Naive B cell (primary cell): ENCODE results near the gene NUMA1. TPM values are rescaled to one million over a fixed set of nuclear protein-coding genes. Genes with fewer than 3 reads are reported as not detected.

Experiments
- ATAC-seq, 2 donors: fragments of 150-1000 bp; cut with Tn5 transposase; 2 replicates each; pipeline ENCODE4 v1.10.0; 2021; ENCODE audit warnings: low read depth in 2 of 2, mild to moderate bottlenecking in 2 of 2, moderate library complexity in 2 of 2
- DNase-seq: peaks from one replicate; pipeline ENCODE4 v3.0.0; 2022
- H3K27ac Mint-ChIP-seq, 6 donors: one replicate each; pipeline ENCODE4 v1.8.0; 2020 to 2022; ENCODE audit warnings: mild to moderate bottlenecking in 6 of 6, mixed read lengths in 6 of 6, moderate library complexity in 5 of 6, inconsistent platforms in 2 of 6
- H3K27me3 Mint-ChIP-seq, 3 donors: one replicate each; pipeline ENCODE4 v1.8.0; 2021 to 2022; ENCODE audit warnings: mixed read lengths in 3 of 3, mild to moderate bottlenecking in 1 of 3
- H3K36me3 Mint-ChIP-seq, 2 donors: one replicate each; pipeline ENCODE4 v1.8.0; 2020 to 2022; ENCODE audit warnings: mixed read lengths in 2 of 2, inconsistent platforms in 1 of 2, mild to moderate bottlenecking in 1 of 2
- H3K4me1 Mint-ChIP-seq, 3 donors: one replicate each; pipeline ENCODE4 v1.8.0; 2020 to 2022; ENCODE audit warnings: mixed read lengths in 3 of 3, inconsistent platforms in 1 of 3, mild to moderate bottlenecking in 1 of 3, moderate library complexity in 1 of 3
- H3K4me3 Mint-ChIP-seq, 8 donors: one replicate each; pipeline ENCODE4 v1.8.0; 2020 to 2022; ENCODE audit warnings: mild to moderate bottlenecking in 8 of 8, mixed read lengths in 8 of 8, moderate library complexity in 8 of 8, inconsistent platforms in 2 of 8
- H3K9me3 Mint-ChIP-seq, 7 donors: one replicate each; pipeline ENCODE4 v1.8.0; 2020 to 2022; ENCODE audit warnings: mixed read lengths in 7 of 7, mild to moderate bottlenecking in 5 of 7, inconsistent platforms in 2 of 7, moderate library complexity in 1 of 7
- polyA plus RNA-seq, 6 donors: library from polyadenylated mRNA; unstranded; fragments of 300-500 nt; fragmentation: Illumina TruSeq; gene quantifications; one replicate each; pipeline ENCODE4 v1.2.3, GENCODE V29; 2021; ENCODE audit warnings: low read depth in 6 of 6

Gene NUMA1
- polyA plus RNA-seq, 6 donors from 2014 or later, result 5.4 to 102 (median 20.4) TPM

DNA sequence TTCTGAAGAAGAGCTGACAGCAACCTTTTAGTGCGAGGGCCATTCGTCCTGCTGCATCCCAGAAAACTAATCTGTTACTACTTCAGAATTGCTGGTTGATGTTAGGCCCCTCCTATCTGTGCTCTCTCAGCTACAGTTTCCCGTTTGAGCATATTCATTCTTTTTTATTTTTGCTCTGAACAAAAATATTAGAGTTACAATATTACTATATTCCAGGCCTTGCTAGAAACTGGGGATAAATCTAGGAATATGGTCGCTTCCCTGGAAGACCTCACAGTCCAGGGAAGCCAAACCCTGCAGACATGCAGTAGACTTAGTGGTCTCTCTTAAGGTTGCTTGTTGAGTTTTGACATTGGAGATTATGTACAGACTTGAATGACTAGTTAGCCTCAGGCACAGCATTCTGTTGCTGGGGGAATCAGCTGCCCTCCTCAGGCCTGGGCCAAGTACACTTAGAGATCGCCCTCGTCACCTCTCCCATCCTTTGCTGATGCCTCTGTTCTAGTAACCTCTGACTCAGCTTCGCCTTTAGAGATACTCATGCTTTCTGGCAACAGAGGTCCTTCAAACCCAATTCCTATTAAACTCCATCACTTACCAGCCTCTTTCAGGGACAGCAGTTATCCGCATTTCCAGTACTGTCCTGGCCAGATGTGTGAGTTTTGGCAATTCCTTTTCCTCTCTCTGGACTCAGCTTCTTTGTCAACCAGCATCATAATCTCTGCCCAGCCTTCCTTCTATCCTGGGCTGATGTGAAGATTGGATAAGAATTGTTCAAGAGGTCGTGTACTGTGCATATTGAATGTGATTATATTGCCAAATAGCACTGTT, 32.9 kb upstream of the NUMA1 start:
- Mint-ChIP-seq H3K9me3 (peaks cover 0 to 7% (median 0%) of the 10 kb centered on the region in 7 donors), H3K36me3 (peaks cover 0 to 19% of the 10 kb centered on the region in 2 donors), H3K27me3 (peaks cover 16 to 29% (median 29%) of the 10 kb centered on the region in 3 donors), H3K27ac (peak overlapping the region; percentile 98 to 100 (median 98)), H3K4me3 (peak overlapping the region; percentile 89 to 100 (median 96)), H3K4me1 (peaks cover 29 to 31% (median 29%) of the 10 kb centered on the region in 3 donors)
- DNase-seq (no peak), ATAC-seq (peak; percentile 1 to 2)

DNA sequence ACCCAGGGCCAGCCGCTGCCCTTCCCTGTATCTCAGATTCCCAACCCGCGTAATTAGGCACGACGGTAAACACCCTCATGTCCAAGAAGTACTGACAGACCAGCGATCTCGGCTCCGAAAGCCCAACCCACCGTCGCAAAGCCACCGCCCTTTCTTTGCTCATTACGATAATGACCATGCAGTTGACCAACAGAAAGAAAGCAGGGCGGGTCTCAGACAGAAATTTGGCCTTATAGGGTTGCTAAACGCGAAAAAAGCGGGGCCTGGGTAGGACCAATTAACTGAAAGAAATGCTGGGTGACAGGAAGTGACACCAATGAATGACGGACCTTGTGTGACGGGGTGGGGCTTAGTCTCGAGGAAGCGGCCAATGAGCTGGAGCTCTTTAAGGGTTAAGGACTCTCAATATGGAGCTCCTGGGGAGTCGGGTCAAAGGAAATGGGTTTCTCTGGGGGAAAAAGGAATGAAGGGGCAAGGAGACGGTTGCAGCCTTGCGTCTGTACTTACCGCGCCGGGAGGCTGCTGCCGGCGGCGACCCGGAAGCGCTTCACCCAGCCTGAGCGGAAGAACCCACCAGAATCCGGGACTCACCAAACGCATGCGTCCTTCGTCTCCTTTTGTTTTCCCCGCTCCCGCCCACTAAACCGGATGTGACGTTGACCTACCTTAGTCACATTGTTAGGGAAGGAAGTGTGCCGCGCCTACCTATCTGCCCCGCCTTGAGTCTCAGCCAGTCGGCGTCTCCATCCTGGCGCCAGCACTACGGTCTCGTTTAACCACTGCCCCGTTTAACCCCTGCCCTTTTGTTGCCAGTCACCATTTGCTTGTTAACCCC, 32.0 kb upstream of the NUMA1 start, which contains the start of gene ANAPC15:
ANAPC15 (minus strand) TSS at position 553 of the 835 bp plus-strand sequence. CDS start 1,419 bp downstream, outside the sequence.
- DNase-seq (peak; percentile 99), ATAC-seq (peak; percentile 85)
- H3K27me3 Mint-ChIP-seq, result peaks cover 15 to 24% (median 21%) of the 10 kb centered on the region in 3 donors
- peak within 1 kb of the TSS; percentile 98 to 100 (median 98) for H3K27ac Mint-ChIP-seq
- H3K4me1 Mint-ChIP-seq, result peaks cover 31 to 33% (median 31%) of the 10 kb centered on the region in 3 donors
- H3K9me3 Mint-ChIP-seq, result peaks cover 0 to 7% (median 0%) of the 10 kb centered on the region in 7 donors
- H3K36me3 Mint-ChIP-seq, result peaks cover 2 to 19% of the 10 kb centered on the region in 2 donors
- H3K4me3 Mint-ChIP-seq, result peak within 1 kb of the TSS; percentile 89 to 100 (median 96)

DNA sequence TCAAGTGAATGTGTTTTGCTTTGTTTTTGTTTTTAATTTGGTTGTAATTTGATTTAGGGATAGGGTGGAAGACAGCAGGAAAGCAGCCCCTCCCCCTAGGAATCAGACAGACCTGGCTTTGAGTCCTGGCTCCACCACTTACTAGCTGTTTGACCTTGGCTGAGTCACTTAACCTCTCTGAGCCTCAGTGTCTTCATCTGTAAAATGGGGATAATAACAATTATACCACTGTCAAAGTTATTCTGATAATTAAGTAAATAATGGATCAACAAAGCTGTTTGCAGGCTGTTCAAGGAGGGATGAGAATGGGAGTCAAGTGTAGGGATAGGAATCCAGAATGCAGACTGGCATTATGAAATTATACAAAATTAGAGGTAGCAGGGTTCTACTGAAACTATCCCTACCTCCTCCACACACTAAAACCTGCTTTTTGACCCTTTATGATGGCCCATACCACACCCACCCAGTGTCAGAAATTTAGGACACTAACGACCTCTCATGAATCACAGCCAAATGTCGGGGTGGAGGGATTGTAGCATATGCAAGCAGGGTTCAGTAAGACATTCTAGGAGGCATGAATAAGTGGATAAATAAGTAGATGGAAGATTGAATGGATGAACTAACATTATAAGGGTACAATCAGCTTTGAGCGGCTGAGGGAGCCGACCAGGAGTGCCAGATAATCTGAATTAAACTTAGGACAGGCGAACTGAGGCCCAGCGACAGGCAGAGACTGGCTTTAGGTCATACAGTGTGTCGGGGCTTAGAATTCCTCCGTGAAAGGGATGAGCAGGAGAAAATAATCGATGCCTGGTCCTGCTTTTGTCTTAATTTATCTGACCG, 31.2 kb upstream of the NUMA1 start:
- peak overlapping the region; percentile 98 to 100 (median 98) for H3K27ac Mint-ChIP-seq
- ATAC-seq, result no peak
- DNase-seq, result no peak
- H3K9me3 Mint-ChIP-seq, result peaks cover 0 to 7% (median 0%) of the 10 kb centered on the region in 7 donors
- peak overlapping the region; percentile 89 to 100 (median 96) for H3K4me3 Mint-ChIP-seq
- H3K4me1 Mint-ChIP-seq, result peaks cover 31 to 35% (median 31%) of the 10 kb centered on the region in 3 donors
- H3K36me3 Mint-ChIP-seq, result peaks cover 5 to 19% of the 10 kb centered on the region in 2 donors
- peaks cover 12 to 15% (median 13%) of the 10 kb centered on the region in 3 donors for H3K27me3 Mint-ChIP-seq

DNA sequence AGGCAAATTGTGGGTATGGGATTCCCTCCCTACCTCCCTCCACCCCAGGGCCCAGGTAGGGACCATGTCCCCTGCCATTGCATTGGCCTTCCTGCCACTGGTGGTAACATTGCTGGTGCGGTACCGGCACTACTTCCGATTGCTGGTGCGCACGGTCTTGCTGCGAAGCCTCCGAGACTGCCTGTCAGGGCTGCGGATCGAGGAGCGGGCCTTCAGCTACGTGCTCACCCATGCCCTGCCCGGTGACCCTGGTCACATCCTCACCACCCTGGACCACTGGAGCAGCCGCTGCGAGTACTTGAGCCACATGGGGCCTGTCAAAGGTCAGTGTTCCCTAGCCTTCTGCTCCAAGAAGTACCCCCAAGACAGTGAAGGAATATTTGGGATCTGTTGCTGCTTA, 25.5 kb upstream of the NUMA1 start, which contains the start of gene TOMT:
TOMT (plus strand) TSS at position 37 of the 400 bp plus-strand sequence; CDS start at position 65, 28 bp downstream.
- no peak for DNase-seq

DNA sequence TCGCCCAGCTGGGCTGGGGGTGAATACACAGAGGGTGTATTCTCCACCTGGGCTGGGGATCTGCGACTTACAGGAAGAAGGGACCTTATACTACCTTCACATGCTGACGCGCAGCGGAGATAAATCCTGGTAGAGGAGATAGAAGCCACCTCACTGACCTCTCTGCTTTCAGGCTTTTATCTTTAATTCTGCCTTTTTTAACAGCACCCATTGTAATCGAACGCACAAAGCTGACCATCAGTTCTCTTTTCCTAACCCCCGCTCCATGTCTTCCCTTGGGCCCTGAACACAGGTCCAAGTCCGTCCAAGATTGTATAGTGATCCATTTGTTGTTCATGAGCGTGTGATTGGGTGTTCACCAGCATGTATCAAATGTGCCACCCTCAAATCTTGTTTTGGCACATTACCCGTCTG, 23.4 kb upstream of the NUMA1 start:
- Mint-ChIP-seq H3K9me3 (peaks cover 0 to 3% (median 0%) of the 10 kb centered on the region in 7 donors), H3K4me3 (peak overlapping the region; percentile 78 to 97 (median 94)), H3K4me1 (peaks cover 38 to 49% (median 45%) of the 10 kb centered on the region in 3 donors), H3K27me3 (no peaks in the 10 kb centered on the region), H3K36me3 (peaks cover 0 to 5% of the 10 kb centered on the region in 2 donors), H3K27ac (peak overlapping the region; percentile 91 to 98 (median 98))
- DNase-seq (no peak), ATAC-seq (no peak)

More for the DNA sequence above, 25.5 kb upstream of the NUMA1 start, which contains the start of gene TOMT:
- ATAC-seq, result no peak
- peak within 1 kb of the TSS in 4 of 8 donors; percentile 6 to 91 (median 46) for H3K4me3 Mint-ChIP-seq
- H3K27ac Mint-ChIP-seq, result peak within 1 kb of the TSS in 4 of 6 donors; percentile 49 to 91 (median 80)
- H3K27me3 Mint-ChIP-seq, result no peaks in the 10 kb centered on the region
- H3K9me3 Mint-ChIP-seq, result peaks cover 0 to 3% (median 0%) of the 10 kb centered on the region in 7 donors
- peaks cover 34 to 48% (median 39%) of the 10 kb centered on the region in 3 donors for H3K4me1 Mint-ChIP-seq
- H3K36me3 Mint-ChIP-seq, result peaks cover 5 to 8% of the 10 kb centered on the region in 2 donors

DNA sequence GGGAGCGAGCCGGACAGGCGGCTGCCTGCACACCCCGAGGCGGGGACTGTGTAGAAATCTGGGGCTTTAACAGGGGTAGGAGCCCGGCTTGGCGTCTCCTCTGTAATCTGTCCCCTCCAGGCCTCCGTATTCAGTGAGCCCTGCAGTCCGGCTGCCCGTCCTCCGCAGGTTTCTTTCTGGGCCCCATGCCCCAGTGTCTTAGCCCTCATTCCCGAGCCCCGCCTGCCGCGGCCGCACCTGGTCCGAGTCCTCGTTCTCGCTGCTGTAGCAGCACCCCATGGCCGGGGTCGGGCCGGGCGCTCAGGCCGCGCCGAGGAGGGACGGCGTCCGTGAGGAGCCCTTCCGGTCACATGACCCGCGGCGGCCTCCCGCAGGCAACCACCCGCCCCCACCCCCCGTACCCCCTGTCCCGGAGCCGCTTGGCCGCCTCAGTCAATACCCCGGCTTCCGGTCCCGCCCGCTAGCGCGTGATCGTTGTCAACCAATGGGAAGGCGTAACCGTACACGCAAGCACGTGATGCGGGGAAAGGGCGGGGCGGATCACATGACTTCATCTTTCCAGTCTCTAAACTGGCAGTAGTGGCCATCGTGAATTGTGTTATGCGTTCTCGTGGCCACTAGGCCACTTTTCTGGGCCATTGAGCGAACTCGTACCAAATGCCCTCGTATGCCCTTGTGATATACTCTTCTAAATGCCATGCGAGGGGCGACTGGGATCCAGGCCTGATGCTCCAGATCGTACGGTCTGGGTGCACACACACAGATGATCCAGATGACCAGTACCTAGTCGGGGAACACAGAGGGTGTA, 22.8 kb upstream of the NUMA1 start, which contains the start of gene LAMTOR1:
LAMTOR1 (minus strand) TSS at position 352 of the 808 bp plus-strand sequence; CDS start at position 279, 73 bp downstream.
- DNase-seq (peak; percentile 97), ATAC-seq (peak; percentile 98)
- H3K36me3 Mint-ChIP-seq, result peaks cover 1 to 5% of the 10 kb centered on the region in 2 donors
- H3K27me3 Mint-ChIP-seq, result no peaks in the 10 kb centered on the region
- H3K27ac Mint-ChIP-seq, result peak within 1 kb of the TSS; percentile 91 to 98 (median 98)
- H3K4me3 Mint-ChIP-seq, result peak within 1 kb of the TSS; percentile 78 to 97 (median 94)
- H3K4me1 Mint-ChIP-seq, result peaks cover 38 to 50% (median 45%) of the 10 kb centered on the region in 3 donors
- peaks cover 0 to 3% (median 0%) of the 10 kb centered on the region in 7 donors for H3K9me3 Mint-ChIP-seq

DNA sequence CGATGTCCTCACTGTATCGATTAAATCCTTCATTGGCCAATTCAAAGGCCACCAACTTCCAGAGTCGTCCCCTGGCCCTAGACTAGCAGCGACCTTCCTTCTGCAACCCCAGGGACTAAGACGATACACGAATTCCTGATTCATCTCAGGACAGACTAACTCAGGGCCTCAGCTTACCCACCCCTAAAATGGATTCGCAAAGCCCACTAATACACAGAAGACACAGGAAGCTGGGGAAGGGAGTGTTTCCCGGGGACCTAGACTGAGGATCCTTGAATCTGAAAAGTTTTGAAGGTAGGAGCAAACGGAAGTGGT, 22.2 kb upstream of the NUMA1 start:
- Mint-ChIP-seq H3K36me3 (peaks cover 5 to 7% of the 10 kb centered on the region in 2 donors), H3K4me3 (peak overlapping the region; percentile 78 to 97 (median 94)), H3K27me3 (no peaks in the 10 kb centered on the region), H3K9me3 (peaks cover 0 to 3% (median 0%) of the 10 kb centered on the region in 7 donors), H3K27ac (peak overlapping the region; percentile 91 to 98 (median 96)), H3K4me1 (peaks cover 43 to 55% (median 48%) of the 10 kb centered on the region in 3 donors)
- ATAC-seq (peak in 1 of 2 donors; percentile 1), DNase-seq (no peak)

DNA sequence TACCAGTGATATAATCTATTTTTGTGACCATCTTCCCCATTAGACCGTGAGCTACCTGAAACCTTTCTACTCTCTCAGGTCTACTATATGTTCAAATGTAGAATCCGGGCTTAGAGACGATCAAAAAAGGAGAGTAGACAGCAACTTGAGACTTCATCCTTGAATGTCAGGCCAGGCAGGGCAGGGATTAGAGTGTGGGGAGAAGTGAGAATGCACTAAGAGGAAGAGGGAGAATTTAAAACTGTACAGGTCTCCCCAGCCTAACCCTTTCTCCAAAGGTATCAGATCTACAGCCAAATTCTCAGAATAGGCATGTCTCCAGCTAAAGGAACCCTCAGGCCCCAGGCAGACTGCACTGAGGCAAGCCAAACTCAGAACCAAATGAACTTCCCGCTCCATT, 21.8 kb upstream of the NUMA1 start:
- peak overlapping the region; percentile 78 to 97 (median 94) for H3K4me3 Mint-ChIP-seq
- no peaks in the 10 kb centered on the region for H3K27me3 Mint-ChIP-seq
- peaks cover 44 to 51% (median 47%) of the 10 kb centered on the region in 3 donors for H3K4me1 Mint-ChIP-seq
- no peak for ATAC-seq
- H3K36me3 Mint-ChIP-seq, result peaks cover under 1 to 10% of the 10 kb centered on the region in 2 donors
- peak overlapping the region; percentile 91 to 98 (median 96) for H3K27ac Mint-ChIP-seq
- peaks cover 0 to 3% (median 0%) of the 10 kb centered on the region in 7 donors for H3K9me3 Mint-ChIP-seq
- DNase-seq, result no peak

DNA sequence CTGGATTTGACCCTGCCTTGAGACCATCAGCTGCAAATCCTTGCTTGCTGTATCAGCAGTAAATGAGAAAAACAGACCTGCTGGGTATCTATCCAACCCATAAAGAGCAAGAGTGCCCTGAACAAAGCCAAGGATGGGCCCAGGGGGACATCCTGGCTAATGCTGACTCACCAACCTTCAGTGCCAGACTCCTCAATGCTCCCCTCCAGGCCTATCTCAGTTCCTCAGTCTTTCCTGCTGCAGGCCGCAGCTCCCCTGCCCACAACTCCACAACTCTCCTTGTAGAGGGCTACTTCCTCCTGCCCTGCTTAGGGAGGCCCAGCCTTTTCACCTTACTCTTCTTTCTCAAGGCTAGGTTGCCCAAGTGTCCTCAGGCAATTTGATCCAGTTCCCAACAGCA, 20.1 kb upstream of the NUMA1 start:
- Mint-ChIP-seq H3K36me3 (peaks cover 0 to 10% of the 10 kb centered on the region in 2 donors), H3K4me1 (peaks cover 44 to 51% (median 47%) of the 10 kb centered on the region in 3 donors), H3K27ac (peak overlapping the region; percentile 38 to 98 (median 88)), H3K4me3 (peak overlapping the region in 2 of 8 donors; percentile 8 to 91), H3K27me3 (no peaks in the 10 kb centered on the region), H3K9me3 (peaks cover 0 to 3% (median 0%) of the 10 kb centered on the region in 7 donors)
- no peak for ATAC-seq
- DNase-seq, result no peak

DNA sequence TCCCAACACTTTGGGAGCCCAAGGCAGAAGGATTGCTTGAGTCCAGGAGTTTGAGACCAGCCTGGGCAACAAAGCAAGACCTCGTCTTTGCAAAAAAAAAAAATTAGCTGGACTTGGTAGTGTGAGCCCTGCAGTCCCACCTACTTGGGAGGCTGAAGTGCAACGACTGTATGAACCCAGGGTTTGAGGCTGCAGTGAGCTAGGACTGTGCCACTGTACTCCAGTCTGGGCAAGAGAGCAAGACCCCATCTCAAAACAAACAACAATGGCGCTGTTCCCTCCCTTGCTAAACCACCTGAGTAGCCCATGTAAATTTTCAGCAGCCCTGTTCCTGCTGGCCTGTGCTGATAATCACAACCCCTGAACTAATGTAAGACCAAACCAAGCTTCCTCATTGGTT, 19.7 kb upstream of the NUMA1 start:
- peaks cover 44 to 51% (median 47%) of the 10 kb centered on the region in 3 donors for H3K4me1 Mint-ChIP-seq
- H3K27me3 Mint-ChIP-seq, result no peaks in the 10 kb centered on the region
- H3K9me3 Mint-ChIP-seq, result peaks cover 0 to 3% (median 0%) of the 10 kb centered on the region in 7 donors
- peaks cover 0 to 10% of the 10 kb centered on the region in 2 donors for H3K36me3 Mint-ChIP-seq
- peak overlapping the region in 2 of 8 donors; percentile 8 to 10 for H3K4me3 Mint-ChIP-seq
- peak overlapping the region in 2 of 6 donors; percentile 28 to 84 for H3K27ac Mint-ChIP-seq
- no peak for ATAC-seq
- DNase-seq, result no peak

DNA sequence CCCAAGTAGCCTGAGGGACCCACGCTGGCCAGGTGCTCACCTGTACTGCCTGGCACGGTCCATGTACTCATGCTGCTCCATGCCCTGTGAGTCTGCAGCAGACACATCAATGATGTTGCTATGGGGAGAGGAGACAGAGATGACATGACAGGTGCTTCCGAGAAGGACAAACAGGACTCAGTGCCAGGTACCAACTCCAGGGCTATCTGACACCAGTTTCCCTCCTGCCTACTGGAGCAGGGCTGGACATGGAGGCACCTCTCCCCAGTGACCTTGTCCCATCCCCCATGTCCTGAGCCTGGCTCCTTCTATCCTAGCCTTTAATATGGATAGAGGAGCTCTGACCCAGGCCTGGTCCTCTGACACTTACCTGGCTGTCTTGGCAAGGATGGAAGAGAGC, 18.4 kb upstream of the NUMA1 start:
- Mint-ChIP-seq H3K4me3 (no peak overlapping the region), H3K4me1 (peaks cover 39 to 42% (median 39%) of the 10 kb centered on the region in 3 donors), H3K36me3 (peaks cover 0 to 10% of the 10 kb centered on the region in 2 donors), H3K27me3 (no peaks in the 10 kb centered on the region), H3K27ac (peak overlapping the region in 2 of 6 donors; percentile 15 to 59), H3K9me3 (peaks cover 0 to 3% (median 0%) of the 10 kb centered on the region in 7 donors)
- no peak for DNase-seq
- no peak for ATAC-seq
